HG02759 (cell line): ENCODE measurements around the gene FOXL3.

ENCODE experiments used
- ATAC-seq: cut with Tn5 transposase; IDR thresholded peaks from one replicate; pipeline ENCODE4 v1.9.1; 2021; ENCODE audit warnings: mild to moderate bottlenecking, moderate library complexity; ENCODE audit not compliant: unreplicated experiment

The FOXL3 gene

GRCh38 chr7:265998-266850 is 23.7 kb upstream of the FOXL3 start:
- ATAC-seq, result no peak

DNA sequence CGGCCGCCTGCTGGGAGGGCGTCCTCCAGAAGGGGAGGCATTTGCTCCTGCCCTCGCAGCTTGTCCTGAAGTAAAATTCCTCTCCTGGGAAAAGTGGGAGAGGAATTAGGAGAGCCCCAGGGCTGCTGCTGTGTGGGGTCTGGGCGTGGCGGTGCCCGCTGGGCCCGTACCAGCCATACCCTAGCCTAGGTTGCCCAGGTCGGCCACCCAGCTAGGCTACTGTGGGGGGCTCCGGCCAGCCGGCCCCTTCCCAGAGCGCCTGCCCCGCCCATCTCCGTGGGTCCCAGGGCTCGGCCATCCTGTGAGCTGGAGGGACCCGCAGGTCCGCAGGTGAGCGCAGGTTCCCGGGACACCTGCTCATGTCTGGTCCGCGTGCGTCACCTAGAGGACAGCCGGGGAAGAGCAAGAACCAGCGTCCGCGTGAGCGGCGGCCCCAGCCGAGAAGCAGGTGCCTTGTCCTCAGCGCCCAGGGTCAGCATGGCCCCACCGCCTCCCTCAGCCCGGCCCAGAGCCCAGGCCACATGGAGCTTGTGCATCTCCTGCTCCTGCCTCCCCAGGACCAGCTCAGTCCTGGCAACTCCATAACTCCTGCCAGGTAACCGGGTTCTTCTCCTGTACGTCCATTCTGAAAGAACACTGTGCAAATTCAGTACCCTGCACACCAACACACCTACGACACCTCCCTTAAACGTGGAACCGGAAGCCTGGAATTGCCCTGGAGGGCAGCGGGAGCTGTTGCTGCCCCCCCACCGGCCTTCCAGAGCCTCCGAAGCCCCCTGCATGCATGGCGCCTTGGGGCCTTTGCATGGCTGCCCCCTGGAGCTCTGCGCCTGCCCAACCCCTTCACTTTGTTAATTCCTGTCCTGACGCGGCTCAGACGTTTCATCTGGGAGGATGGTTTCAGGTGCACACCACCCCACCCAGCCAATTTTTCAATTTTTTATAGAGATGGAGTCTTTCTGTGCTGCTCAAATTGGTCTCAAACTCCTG is 22.8 kb upstream of the FOXL3 start:
- no peak for ATAC-seq

GRCh38 chr7:268991-269390 is 21.0 kb upstream of the FOXL3 start:
- ATAC-seq, result no peak

GRCh38 chr7:269721-270120 is 20.2 kb upstream of the FOXL3 start:
- ATAC-seq, result no peak

DNA sequence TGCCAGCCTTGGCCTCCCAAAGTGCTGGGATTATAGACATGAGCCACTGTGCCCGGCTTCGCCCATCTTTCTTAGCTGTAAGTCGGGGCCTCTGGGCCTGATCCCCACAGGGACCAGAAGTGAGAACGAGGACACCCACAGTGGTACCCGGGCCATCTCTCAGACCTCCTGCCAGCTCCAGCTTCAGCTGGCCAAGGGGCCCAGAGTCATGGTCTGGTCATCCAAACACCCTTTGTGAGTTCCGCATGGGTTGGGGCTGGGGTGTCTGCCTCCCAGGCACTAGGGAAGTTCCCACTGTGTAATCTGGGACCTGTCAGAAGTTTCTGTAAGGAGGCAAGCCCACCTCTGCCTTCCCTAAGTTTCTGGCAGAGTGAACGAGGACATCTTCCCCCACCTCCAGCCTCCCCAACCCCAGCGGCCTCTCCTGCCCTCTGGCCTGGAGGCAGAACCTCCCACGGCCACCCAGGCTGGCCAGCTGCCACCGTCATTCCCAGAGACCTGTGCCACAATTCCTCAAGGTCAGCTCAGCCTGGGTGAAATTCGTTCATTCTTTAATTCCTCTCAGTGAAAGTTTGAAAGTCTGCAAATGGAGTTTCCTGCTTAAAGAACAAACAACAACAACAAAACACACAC is 19.5 kb upstream of the FOXL3 start:
- ATAC-seq, result no peak

DNA sequence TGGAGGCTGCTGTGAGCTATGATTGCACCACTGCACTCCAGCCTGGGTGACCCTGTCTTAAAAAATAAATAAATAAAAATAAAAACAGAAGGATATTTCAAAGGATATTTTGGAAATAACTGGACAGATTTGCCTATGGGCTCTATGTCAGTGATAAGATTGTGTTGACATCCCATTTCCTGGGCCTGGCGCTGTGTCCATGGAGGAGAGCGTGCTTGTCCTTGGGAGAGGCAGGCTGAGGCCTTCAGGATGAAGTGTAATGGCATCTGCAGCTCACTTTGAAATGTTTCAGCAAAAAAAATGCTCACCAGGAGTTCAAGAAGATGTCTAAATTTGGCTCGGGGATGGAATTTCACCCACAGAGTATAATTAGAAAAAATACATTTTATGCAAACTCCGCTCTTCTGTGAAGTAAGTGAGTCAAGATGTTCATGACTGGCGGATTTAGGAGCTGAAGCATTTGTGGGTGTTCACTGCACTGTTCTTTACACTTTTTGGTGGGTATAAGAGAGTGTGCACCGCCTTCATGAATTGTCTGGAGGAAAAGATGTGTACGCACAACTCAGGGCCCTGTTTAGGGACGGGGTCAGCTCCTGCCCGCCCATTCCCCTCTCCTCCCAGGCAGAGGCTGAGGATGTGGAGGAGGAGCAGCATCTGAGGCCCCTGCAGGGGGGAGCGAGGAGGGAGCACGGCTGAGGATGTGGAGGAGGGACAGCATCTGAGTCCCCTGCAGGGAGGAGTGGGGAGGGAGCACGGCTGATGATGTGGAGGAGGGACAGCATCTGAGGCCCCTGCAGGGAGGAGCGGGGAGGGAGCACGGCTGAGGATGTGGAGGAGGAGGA is 18.5 kb upstream of the FOXL3 start:
- ATAC-seq, result no peak

DNA sequence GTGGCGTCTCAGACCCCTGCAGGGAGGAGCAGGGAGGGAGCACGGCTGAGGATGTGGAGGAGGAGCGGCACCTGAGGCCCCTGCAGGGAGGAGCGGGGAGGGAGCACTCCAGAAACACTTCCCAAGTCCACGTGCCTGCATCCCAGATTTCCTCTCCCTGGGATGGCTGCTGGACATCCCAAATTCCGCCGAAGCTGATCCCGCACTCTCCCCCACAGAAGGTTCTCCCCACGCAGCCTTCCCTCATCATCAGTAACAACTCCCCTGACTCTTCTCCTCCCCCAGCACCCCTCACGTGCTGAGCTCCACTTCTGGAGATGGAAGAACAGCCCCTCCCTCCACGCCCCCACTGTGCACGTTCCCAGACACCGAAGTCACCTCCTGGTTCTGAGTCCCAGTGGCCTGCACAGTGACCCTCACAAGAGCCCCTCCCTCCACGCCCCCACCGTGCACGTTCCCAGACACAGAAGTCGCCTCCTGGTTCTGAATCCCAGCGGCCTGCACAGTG is 17.8 kb upstream of the FOXL3 start:
- ATAC-seq, result no peak

DNA sequence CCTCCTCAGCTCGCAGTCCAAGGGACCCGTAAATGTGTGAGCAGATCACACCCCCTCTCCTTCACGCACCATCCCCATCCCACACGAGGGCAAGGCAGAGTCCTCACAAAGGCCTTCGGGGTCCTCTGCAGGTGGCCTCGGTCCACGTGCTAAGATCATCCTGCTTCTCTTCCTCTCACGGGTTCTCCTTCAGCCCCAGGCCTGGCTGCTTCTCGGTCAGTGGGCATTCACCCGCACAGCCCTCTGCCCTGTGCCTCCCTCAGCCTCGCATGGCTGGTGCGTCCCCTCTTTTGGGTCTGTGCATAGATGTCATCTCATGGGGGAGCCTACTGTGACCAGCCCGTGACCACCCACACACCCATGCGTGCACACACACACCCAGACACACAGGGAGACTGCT is 17.3 kb upstream of the FOXL3 start:
- no peak for ATAC-seq

DNA sequence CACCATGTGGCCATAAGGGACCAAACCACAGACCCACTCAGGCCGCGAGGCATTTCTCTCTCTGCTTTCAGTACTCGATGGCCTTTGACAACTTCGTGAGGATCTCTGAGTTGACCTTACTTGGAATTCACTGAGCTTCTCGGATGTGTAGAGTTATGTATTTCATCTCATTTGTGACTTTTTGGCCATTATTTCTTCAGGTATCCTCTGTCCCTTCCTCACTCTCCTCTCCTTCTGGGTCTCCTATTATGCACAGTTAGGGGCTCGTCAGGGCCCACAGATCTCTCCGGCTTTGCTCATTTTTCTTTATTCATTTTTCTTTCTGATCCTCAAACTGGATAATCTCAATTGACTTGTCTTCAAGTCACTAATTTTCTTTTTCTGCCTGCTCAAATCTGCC is 16.6 kb upstream of the FOXL3 start:
- ATAC-seq, result no peak

GRCh38 chr7:274266-274665 is 15.7 kb upstream of the FOXL3 start:
- ATAC-seq, result no peak

- ATAC-seq, result no peak
These were observed 13.6 kb upstream of the FOXL3 start for GRCh38 chr7:276230-276835.

DNA sequence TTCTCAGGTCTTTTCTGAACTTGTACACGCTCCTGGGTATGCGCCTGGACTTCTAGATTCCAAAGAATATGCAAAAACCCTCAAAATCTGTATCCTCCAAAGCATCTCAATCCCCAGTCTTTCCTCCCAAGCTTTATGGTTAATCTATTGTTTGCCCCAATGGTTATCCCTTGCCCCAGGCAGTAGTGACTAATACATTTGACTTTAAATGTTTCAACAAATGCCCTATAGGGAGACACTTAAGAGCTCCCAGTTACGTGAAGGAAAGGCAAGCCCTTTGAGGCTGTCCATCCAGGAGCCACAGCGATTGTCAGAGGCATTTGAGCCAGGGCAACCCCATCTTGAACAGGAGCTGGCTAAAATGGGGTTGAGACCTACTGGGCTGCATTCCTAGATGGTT is 12.7 kb upstream of the FOXL3 start:
- no peak for ATAC-seq

GRCh38 chr7:278081-278480 is 11.9 kb upstream of the FOXL3 start:
- no peak for ATAC-seq

DNA sequence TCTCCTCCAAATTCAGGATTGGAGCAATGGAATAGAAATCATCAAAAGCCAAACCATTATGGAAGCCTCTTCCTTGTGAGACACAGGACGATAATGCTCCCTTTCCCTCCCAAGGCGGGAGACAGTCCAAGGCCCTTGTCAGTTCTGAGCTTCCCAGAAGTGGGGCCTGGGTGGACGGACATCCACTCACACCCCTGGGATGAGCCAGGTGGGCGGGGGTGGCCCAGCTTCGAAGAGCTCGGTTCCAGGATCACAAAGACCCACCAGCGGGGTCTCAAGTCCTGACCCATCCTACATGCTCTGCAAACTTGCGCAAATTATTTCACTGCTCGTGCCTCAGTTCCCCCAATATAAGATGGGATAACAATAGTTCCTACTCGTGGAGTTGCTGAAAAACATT is 10.1 kb upstream of the FOXL3 start:
- no peak for ATAC-seq

DNA sequence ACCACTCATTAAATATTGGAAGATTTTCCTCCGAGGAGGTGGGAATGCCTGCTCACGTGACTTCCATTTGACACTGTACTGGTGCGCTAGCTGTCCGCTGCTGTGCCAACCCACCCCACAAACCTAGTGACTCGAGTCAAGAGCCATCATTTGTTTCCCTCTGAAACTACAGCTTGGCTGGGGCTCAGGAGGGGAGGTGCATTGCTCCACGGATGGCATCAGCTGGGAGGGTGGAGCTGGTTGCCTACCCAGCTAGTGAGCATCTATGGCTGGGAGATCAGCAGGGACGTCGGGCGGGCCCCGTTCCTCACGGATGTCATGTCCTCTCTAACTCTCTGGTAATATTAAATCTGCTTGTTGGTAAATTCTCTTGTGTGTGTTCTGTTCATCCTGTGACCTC is 9.5 kb upstream of the FOXL3 start:
- ATAC-seq, result no peak

- ATAC-seq, result no peak
These were observed 8.3 kb upstream of the FOXL3 start for GRCh38 chr7:281637-282036.

DNA sequence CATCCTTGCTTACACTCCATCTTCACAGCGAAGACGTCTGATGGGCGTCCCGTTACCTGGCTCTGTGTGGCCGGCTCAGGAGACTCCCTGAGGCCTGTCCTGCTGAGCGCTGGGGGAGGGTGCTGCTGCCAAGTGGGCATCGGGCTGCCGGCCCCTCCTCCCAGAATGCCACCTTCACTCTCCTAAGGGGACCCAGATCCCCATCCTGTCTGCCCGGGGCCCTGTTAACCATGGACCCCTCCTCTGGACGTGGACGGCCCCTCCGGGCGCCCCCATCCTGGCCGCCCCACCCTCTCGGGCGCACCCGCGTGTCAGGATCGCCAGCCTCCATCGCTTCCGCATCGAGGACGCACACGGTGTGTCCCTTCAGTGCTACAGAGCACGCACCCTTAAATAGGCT is 7.3 kb upstream of the FOXL3 start:
- no peak for ATAC-seq

- no peak for ATAC-seq
These were observed 4.9 kb upstream of the FOXL3 start for GRCh38 chr7:284762-285722.

GRCh38 chr7:285731-286130 is 4.2 kb upstream of the FOXL3 start:
- no peak for ATAC-seq
